GM13976 (cell line): ENCODE results near the gene ELF2.
"Not testable (repeated sequence)": the region's sequence is repeated elsewhere in the genome, so short reads cannot be mapped to it uniquely, and the experiment has no call there.

ENCODE experiments used
- DNase-seq: peaks from one replicate; pipeline ENCODE4 v3.0.0; 2012; ENCODE audit warnings: low spot score
- in situ Hi-C: fragments of 300-500 bp; cut with MboI; formaldehyde crosslinking; loops from one replicate; pipeline ENCODE4 v1.12.0; 2022; ENCODE audit warnings: low sequenced_read_pairs, mixed read lengths, inconsistent platforms; ENCODE audit not compliant: unreplicated experiment
- TF ChIP-seq, protein P1 (sequence below): IDR thresholded peaks from 2 replicates; pipeline ENCODE4 v1.5.1; 2012; ENCODE audit warnings: borderline replicate concordance, mild to moderate bottlenecking; ENCODE audit not compliant: insufficient read depth; ENCODE audit errors: extremely low read depth, missing control alignments, control extremely low read depth

ELF2 gene

DNA sequence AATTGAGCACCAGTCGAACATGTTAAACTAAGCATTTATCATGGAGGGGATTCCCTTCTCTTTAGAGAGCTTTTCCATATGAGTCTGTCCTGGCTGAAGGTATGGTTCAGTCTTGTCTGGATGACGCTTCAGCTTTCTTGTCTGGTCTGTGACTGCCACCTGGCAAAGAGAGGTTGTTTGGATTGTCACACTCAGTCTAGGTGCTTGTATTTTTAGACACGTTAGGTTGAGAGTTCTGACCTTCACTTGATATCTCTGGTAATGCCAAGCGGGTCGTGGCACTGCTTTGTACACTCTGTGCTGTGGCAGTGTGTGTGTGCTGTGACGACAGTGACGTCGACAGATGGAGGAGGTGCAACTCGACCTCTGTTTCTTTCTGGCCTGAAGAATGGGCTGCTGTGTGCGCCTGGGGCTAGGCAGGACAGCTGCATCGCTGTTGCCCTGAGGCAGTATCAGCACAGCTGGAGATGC is 148.8 kb downstream of the ELF2 start:
- in situ Hi-C loops: no loop called here
- TF ChIP-seq, protein P1, sequence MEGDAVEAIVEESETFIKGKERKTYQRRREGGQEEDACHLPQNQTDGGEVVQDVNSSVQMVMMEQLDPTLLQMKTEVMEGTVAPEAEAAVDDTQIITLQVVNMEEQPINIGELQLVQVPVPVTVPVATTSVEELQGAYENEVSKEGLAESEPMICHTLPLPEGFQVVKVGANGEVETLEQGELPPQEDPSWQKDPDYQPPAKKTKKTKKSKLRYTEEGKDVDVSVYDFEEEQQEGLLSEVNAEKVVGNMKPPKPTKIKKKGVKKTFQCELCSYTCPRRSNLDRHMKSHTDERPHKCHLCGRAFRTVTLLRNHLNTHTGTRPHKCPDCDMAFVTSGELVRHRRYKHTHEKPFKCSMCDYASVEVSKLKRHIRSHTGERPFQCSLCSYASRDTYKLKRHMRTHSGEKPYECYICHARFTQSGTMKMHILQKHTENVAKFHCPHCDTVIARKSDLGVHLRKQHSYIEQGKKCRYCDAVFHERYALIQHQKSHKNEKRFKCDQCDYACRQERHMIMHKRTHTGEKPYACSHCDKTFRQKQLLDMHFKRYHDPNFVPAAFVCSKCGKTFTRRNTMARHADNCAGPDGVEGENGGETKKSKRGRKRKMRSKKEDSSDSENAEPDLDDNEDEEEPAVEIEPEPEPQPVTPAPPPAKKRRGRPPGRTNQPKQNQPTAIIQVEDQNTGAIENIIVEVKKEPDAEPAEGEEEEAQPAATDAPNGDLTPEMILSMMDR: no peak
- DNase-seq: no peak

- TF ChIP-seq, protein P1: no peak
- in situ Hi-C loops: no loop called here
Measured at GRCh38 chr4:139027776-139028175, 149.2 kb downstream of the ELF2 start.

DNA sequence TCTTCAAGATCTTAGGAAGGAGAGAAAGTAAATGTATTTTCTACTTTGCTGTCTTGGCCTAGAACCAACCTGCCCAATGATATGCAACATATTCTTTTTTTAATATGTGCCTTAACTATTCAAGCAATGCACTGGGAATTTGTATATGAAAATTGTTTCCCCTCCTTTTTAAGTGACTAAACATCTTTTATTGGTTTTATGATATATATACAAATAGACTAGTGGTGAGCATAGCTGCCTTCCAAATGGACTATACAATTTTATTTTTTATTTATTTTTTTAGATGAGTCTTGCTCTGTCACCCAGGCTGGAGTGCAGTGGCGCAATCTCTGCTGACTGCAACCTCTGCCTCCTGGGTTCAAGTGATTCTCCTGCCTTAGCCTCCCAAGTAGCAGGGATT is 151.2 kb downstream of the ELF2 start:
- DNase-seq: no peak
- in situ Hi-C loops: no loop called here
- TF ChIP-seq, protein P1: no peak

More at GRCh38 chr4:139027776-139028175, 149.2 kb downstream of the ELF2 start:
- DNase-seq: no peak

- no peak for DNase-seq
- in situ Hi-C loops: no loop called here
- TF ChIP-seq, protein P1: no peak
Measured at GRCh38 chr4:139024686-139025085, 152.3 kb downstream of the ELF2 start.

GRCh38 chr4:139022835-139023234 is 154.2 kb downstream of the ELF2 start:
- DNase-seq: no peak
- in situ Hi-C loops: no loop called here
- TF ChIP-seq, protein P1: no peak

- DNase-seq, in situ Hi-C loops: not testable (repeated sequence)
Measured at GRCh38 chr4:139021071-139021470, 155.9 kb downstream of the ELF2 start.

DNA sequence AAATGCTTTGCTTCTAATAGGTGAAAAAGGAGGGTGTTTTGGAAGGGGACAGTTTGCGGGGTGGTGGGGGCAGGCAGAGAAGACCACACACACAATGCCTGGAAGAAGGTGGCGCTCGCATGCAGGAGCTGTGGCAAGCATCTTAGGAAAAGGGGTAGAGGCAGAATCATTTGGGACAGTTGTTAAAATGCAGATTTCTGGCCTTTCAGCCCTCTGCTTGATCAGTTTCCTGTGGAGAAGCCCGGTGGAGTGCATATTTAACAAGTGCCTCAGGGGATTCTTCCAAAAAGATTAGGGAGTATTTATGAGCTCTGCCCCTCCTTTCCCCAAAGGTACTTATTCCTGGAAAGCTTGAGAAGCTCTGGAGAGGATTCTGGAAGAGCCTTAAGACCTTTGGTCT is 156.6 kb downstream of the ELF2 start:
- in situ Hi-C loops: no loop called here
- TF ChIP-seq, protein P1: no peak

More for the DNA sequence above, 156.6 kb downstream of the ELF2 start:
- DNase-seq: no peak
